ENCODE measurements around the gene CDK14.
"Not testable (repeated sequence)": the region's sequence is repeated elsewhere in the genome, so short reads cannot be mapped to it uniquely, and the experiment has no call there.

The CDK14 gene

DNA sequence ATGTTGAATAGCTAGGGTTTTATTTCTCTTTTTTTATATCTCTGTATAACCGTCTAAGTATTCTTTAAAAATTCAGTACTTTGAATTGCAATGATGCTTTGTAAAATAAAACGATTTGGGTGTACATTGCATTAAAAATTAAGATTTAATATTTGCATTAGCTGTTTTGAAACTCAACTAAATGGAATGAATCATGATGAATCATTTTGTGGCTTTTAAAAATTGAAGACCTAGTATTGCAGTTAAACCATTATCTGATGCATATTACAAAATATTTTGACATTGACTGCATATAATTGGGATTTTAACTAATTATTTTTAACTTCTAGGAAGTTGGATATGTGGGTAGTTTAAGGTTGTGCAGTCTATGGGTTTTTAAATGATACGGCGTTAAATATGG lies 314.0 kb downstream of the CDK14 start:
- no peak overlapping the region for H3K4me3 Mint-ChIP-seq
- no peaks in the 10 kb centered on the region for H3K4me1 Mint-ChIP-seq
- DNase-seq (ENCODE audit: low spot score in 2 of 2) (no peak), ATAC-seq (replicated peaks; ENCODE audit: extremely low read depth, poor library complexity, severe bottlenecking) (no peak)
- peaks cover 2% of the 10 kb centered on the region for H3K36me3 Mint-ChIP-seq (ENCODE audit: insufficient read depth)
- no peak overlapping the region for H3K27ac Mint-ChIP-seq (ENCODE audit: low read depth)
- H3K9me3 Mint-ChIP-seq, result no peaks in the 10 kb centered on the region
- no peaks in the 10 kb centered on the region for H3K27me3 Mint-ChIP-seq

DNA sequence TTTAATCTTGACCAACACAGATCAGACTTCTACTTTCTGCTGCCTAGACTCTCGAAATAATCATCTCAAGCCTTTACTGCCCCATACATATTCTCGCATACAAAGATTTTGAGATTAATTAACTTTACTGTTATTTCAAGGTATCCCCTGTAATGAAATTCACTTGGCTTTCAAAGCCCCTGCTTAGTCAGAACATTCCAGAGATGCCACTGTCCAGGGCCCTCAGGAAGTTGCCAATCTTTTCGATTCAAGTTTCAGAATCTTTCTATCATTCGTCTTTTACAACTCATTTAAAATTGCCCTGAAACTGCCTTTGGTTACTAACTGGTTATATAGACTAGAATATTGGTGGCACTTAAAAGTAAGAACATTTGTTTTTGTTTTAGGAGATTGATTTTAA lies 320.2 kb downstream of the CDK14 start:
- no peak for ATAC-seq (replicated peaks; ENCODE audit: extremely low read depth, poor library complexity, severe bottlenecking)
- Mint-ChIP-seq H3K9me3 (no peaks in the 10 kb centered on the region), H3K4me3 (no peak overlapping the region), H3K36me3 (ENCODE audit: insufficient read depth) (no peaks in the 10 kb centered on the region), H3K4me1 (no peaks in the 10 kb centered on the region), H3K27me3 (no peaks in the 10 kb centered on the region), H3K27ac (ENCODE audit: low read depth) (no peak overlapping the region)
- no peak for DNase-seq (ENCODE audit: low spot score in 2 of 2)

DNA sequence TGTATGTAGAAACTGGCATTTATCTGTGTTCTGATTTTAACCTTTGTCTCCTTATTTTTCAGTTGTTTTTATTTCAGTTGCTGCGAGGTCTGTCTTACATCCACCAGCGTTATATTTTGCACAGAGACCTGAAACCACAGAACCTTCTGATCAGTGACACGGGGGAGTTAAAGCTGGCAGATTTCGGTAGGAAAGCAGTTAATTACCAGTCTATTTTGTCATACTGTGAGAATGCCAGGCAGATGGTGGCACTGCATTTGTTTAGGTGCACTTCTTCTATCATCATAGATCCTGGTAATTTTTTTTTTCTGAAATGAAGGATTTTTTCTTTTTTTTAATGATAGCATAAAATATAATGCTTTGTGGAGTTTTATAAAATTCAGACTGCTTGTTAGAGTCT lies 321.4 kb downstream of the CDK14 start:
- Mint-ChIP-seq H3K4me3 (no peak overlapping the region), H3K9me3 (no peaks in the 10 kb centered on the region), H3K27ac (ENCODE audit: low read depth) (no peak overlapping the region), H3K27me3 (no peaks in the 10 kb centered on the region), H3K4me1 (no peaks in the 10 kb centered on the region), H3K36me3 (ENCODE audit: insufficient read depth) (no peaks in the 10 kb centered on the region)
- ATAC-seq (replicated peaks; ENCODE audit: extremely low read depth, poor library complexity, severe bottlenecking), result no peak
- DNase-seq (ENCODE audit: low spot score in 2 of 2), result no peak

DNA sequence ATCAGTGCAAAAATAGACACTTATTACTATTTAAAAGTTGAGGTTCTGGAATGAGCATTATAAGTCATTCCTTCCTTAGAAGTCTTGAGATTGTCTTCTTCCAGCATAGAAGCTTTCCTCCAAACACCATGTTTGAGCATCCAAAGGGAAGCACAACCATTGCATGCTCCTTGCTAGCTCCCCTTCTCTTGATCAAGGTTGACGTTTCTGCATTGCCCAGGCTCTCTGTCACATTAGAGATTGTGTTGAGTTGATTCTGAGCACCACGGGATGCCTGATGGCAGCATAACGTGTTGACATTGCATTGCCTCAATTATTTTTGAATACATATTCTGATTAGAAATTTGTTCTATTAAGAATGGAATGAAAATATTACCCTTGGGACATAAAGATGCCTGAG lies 322.2 kb downstream of the CDK14 start:
- DNase-seq (ENCODE audit: low spot score in 2 of 2) (no peak), ATAC-seq (replicated peaks; ENCODE audit: extremely low read depth, poor library complexity, severe bottlenecking) (no peak)
- Mint-ChIP-seq H3K4me1 (no peaks in the 10 kb centered on the region), H3K9me3 (no peaks in the 10 kb centered on the region), H3K4me3 (no peak overlapping the region), H3K36me3 (ENCODE audit: insufficient read depth) (peaks cover 2% of the 10 kb centered on the region), H3K27me3 (no peaks in the 10 kb centered on the region), H3K27ac (ENCODE audit: low read depth) (no peak overlapping the region)

DNA sequence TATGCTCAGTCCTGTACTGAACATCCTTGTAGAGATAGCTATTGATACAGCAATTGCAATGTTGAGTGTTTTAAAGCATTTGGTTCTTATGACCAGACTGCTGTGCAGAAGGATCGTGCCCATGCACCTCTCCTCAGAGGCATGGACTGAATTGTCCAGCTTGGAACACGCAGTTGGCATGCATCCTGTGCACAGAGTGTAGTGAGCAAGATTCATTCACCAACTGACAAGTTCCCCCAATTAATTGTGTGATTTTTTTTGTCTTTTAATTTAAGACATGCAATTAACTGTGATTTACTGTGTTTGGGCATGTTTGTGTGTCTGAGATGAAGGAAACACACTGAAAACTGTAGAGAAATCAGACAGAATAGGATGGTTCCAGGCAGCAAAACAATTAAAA lies 323.7 kb downstream of the CDK14 start:
- Mint-ChIP-seq H3K9me3 (no peaks in the 10 kb centered on the region), H3K27ac (ENCODE audit: low read depth) (no peak overlapping the region), H3K27me3 (no peaks in the 10 kb centered on the region), H3K36me3 (ENCODE audit: insufficient read depth) (peaks cover 2% of the 10 kb centered on the region), H3K4me1 (no peaks in the 10 kb centered on the region), H3K4me3 (no peak overlapping the region)
- DNase-seq (ENCODE audit: low spot score in 2 of 2) (no peak), ATAC-seq (replicated peaks; ENCODE audit: extremely low read depth, poor library complexity, severe bottlenecking) (no peak)

DNA sequence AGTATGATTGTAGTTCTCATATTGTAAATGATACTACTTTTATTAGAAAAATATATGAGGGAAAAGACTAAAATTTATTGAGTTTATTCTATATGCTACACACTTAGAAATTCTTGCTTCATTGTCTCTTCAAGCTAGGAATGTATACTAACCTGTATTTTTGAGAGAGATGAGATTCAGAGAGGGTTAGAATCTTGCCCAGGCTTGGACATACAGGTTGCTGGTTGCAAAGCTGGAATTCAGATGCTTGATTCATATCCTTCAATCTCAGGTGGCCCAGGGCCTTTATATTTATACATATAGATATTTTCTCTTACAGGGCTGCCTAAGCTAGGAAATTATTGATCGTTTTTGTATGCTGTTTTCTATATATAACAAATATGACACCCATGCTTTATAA lies 324.2 kb downstream of the CDK14 start:
- ATAC-seq (replicated peaks; ENCODE audit: extremely low read depth, poor library complexity, severe bottlenecking) (no peak), DNase-seq (ENCODE audit: low spot score in 2 of 2) (no peak)
- no peaks in the 10 kb centered on the region for H3K27me3 Mint-ChIP-seq
- H3K4me3 Mint-ChIP-seq, result no peak overlapping the region
- H3K4me1 Mint-ChIP-seq, result no peaks in the 10 kb centered on the region
- peaks cover 2% of the 10 kb centered on the region for H3K36me3 Mint-ChIP-seq (ENCODE audit: insufficient read depth)
- no peak overlapping the region for H3K27ac Mint-ChIP-seq (ENCODE audit: low read depth)
- H3K9me3 Mint-ChIP-seq, result no peaks in the 10 kb centered on the region

DNA sequence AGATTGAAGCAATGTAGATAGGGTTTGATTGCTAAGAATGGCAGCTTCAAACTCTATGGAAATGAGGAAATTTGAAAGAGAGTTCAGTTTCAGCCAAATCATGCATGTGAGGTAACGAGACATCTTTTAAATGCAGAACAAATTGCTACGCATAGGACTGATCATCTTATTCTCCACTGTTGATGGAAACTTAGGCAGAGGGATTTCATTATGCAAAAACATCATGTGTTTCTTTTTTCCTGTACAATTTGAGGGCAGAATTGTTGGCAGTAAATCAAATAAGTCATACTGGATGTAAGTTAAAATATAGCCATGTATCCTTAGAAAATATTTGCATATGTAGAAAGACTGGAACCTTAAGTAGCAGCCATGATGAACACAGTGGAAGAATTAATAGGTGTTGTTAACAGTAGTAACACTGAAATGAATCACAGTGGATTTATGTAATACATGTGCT lies 327.4 kb downstream of the CDK14 start:
- Mint-ChIP-seq H3K27ac (ENCODE audit: low read depth) (no peak overlapping the region), H3K4me1 (no peaks in the 10 kb centered on the region), H3K36me3 (ENCODE audit: insufficient read depth) (peaks cover 2% of the 10 kb centered on the region), H3K4me3 (no peak overlapping the region), H3K9me3 (peaks cover 5% of the 10 kb centered on the region), H3K27me3 (no peaks in the 10 kb centered on the region)
- ATAC-seq (replicated peaks; ENCODE audit: extremely low read depth, poor library complexity, severe bottlenecking), result no peak
- no peak for DNase-seq (ENCODE audit: low spot score in 2 of 2)

DNA sequence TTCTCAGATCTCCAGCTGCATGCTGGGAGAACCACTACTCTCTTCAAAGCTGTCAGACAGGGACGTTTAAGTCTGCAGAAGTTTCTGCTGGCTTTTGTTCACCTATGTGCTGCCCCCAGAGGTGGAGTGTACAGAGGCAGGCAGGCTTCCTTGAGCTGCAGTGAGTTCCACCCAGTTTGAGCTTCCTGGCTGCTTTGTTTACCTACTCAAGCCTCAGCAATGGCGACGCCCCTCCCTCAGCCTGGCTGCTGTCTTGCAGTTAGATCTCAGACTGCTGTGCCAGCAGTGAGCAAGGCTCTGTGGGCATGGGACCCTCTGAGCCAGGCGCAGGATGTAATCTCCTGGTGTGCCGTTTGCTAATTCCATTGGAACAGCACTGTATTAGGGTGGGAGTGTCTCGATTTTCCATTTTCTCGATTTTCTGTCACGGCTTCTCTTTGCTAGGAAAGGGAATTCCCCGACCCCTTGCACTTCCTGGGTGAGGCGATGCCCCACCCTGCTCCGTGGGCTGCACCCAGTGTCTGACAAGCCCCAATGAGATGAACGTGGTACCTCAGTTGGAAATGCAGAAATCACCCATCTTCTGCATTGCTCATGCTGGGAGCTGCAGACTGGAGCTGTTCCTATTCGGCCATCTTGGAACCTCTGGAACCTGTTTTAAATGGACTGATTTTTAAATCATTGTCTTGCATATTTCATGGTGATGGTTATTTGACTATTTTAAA lies 332.7 kb downstream of the CDK14 start:
- H3K27ac Mint-ChIP-seq (ENCODE audit: low read depth); H3K36me3 Mint-ChIP-seq (ENCODE audit: insufficient read depth); H3K27me3 Mint-ChIP-seq; H3K4me3 Mint-ChIP-seq; H3K4me1 Mint-ChIP-seq; ATAC-seq (replicated peaks; ENCODE audit: extremely low read depth, poor library complexity, severe bottlenecking); DNase-seq (ENCODE audit: low spot score in 2 of 2); H3K9me3 Mint-ChIP-seq: not testable (repeated sequence)

DNA sequence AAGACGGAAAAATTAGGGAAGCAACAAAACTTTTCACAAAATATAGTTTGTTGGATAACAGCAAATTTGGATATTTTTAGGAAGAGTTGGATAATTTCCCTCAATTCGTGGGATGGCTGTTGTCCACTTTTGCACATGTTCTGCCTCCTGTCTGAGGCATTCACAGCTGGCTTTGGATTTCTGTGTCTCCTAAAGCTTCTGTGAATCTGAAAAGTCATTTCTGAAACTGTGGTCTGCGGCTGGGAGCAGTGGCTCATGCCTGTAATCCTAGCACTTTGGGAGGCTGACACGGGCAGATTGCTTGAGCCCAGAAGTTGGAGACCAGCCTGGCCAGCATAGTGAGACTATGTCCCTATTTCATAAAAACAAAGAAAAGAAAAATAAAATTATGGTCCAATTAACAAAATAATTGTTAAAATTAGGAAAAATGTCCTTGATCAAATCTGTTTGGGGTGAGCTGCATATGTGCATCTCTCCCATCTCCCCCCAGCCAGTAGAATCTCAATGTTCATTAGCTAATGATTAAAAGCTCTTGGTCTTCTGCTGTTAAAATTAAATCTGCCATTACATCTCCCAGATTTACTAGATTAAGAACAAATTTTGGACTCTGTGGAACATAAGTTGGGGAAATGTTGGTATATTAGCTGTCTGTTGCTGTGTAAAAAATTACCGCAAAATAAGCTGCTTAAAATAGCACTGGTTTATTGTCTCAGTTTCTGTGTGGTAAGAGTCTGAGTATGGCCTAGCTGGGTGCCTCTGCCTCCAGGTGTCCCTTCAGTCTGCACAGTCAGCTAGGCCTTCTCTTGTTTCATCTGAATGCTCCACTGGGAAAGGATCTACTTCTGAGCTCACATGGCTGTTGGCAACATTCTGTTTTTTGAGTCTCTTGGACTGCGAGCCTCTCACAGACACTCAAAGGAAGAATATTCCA lies 336.1 kb downstream of the CDK14 start:
- Mint-ChIP-seq H3K36me3 (ENCODE audit: insufficient read depth) (peaks cover 2% of the 10 kb centered on the region), H3K4me3 (no peak overlapping the region), H3K9me3 (peaks cover 9% of the 10 kb centered on the region), H3K27me3 (no peaks in the 10 kb centered on the region), H3K4me1 (no peaks in the 10 kb centered on the region), H3K27ac (ENCODE audit: low read depth) (no peak overlapping the region)
- ATAC-seq (replicated peaks; ENCODE audit: extremely low read depth, poor library complexity, severe bottlenecking) (no peak), DNase-seq (ENCODE audit: low spot score in 2 of 2) (no peak)

DNA sequence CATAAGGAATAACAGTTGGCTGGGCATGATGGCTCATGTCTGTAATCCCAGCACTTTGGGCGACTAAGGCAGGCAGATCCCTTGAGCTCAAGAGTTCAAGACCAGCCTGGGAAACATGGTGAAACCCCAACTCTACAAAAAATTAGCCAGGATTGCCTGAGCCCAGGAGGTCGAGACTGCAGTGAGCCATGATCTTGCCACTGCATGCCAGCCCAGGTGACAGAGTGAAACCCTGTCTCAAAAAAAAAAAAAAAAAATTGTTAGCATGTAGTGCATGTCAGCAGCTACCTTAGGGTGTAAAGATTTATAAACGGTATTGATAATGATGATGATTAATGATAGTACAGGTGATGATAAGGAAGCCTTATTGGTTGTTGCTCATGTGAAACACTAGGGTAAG lies 336.9 kb downstream of the CDK14 start:
- ATAC-seq (replicated peaks; ENCODE audit: extremely low read depth, poor library complexity, severe bottlenecking), result no peak
- H3K4me3 Mint-ChIP-seq, result no peak overlapping the region
- H3K27me3 Mint-ChIP-seq, result no peaks in the 10 kb centered on the region
- DNase-seq (ENCODE audit: low spot score in 2 of 2), result no peak
- H3K36me3 Mint-ChIP-seq (ENCODE audit: insufficient read depth), result peaks cover 2% of the 10 kb centered on the region
- no peaks in the 10 kb centered on the region for H3K4me1 Mint-ChIP-seq
- H3K27ac Mint-ChIP-seq (ENCODE audit: low read depth), result no peak overlapping the region
- peaks cover 4% of the 10 kb centered on the region for H3K9me3 Mint-ChIP-seq

DNA sequence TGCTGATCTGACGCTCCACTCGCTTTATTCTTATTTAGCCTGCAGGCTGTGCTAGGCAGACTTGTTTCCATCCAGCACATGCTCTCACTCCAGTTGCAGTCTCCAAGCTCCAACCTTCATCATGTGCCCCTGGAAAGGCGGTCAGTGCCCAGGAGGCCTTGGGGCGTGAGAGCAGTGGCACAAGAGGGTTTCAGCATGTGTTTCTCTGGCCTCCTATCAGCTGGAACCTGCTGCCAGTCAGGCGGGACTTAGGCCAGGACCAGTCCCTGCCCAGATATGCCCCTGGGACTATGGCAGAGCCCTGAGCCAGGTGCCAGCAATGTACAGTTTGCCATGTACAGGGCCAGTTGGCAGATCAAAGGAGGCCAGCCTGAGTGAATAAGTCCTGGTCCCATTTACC lies 337.9 kb downstream of the CDK14 start:
- Mint-ChIP-seq H3K27me3 (no peaks in the 10 kb centered on the region), H3K4me1 (no peaks in the 10 kb centered on the region), H3K36me3 (ENCODE audit: insufficient read depth) (peaks cover 2% of the 10 kb centered on the region), H3K9me3 (peaks cover 4% of the 10 kb centered on the region), H3K27ac (ENCODE audit: low read depth) (no peak overlapping the region), H3K4me3 (no peak overlapping the region)
- DNase-seq (ENCODE audit: low spot score in 2 of 2) (no peak), ATAC-seq (replicated peaks; ENCODE audit: extremely low read depth, poor library complexity, severe bottlenecking) (no peak)

DNA sequence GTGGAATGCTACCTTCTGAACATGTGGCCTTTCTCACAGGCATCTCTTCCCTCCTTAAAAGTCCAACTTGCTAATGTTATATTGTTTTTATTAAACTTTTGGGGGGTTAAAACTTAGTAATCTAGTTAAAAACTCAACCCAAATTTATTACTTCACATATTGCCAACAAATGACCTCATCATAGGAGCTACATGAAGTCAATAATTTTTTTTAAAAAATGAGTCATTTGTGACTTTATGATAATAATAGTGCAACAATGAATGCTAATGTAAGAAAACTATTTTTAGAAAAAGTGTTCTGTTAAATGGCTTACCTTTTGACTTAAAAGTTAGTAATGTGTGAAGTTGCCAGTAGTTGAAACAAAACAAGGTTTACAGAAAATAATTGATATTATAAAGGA lies 342.2 kb downstream of the CDK14 start:
- Mint-ChIP-seq H3K36me3 (ENCODE audit: insufficient read depth) (peaks cover 4% of the 10 kb centered on the region), H3K27me3 (no peaks in the 10 kb centered on the region), H3K9me3 (peaks cover 8% of the 10 kb centered on the region), H3K4me1 (no peaks in the 10 kb centered on the region), H3K27ac (ENCODE audit: low read depth) (no peak overlapping the region), H3K4me3 (no peak overlapping the region)
- ATAC-seq (replicated peaks; ENCODE audit: extremely low read depth, poor library complexity, severe bottlenecking), result no peak
- DNase-seq (ENCODE audit: low spot score in 2 of 2), result no peak

DNA sequence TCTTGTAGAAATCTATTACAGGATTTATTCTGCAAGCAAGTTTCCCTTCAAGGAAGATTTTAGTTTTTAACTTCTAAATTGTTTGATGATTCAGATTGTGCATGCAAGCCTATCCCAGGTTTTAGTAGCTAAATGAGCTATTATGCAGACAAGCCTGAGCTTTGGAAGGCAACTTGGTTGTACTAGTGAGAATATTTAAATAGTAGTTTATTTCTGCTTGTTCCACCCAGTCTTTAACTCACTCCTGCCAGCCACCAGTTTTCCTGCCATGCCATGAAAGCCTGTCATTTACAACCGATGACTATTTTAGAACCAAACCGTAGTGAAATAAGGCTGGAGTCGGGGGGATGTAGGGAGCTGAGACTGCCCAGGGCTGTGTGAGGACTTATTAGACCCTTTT lies 343.5 kb downstream of the CDK14 start:
- no peak overlapping the region for H3K4me3 Mint-ChIP-seq
- H3K27ac Mint-ChIP-seq (ENCODE audit: low read depth), result no peak overlapping the region
- ATAC-seq (replicated peaks; ENCODE audit: extremely low read depth, poor library complexity, severe bottlenecking), result no peak
- no peaks in the 10 kb centered on the region for H3K4me1 Mint-ChIP-seq
- peaks cover 2% of the 10 kb centered on the region for H3K36me3 Mint-ChIP-seq (ENCODE audit: insufficient read depth)
- no peak for DNase-seq (ENCODE audit: low spot score in 2 of 2)
- H3K9me3 Mint-ChIP-seq, result peaks cover 5% of the 10 kb centered on the region
- no peaks in the 10 kb centered on the region for H3K27me3 Mint-ChIP-seq

Data from central memory CD8-positive, alpha-beta T cell (primary cell).